ENCODE measurements around the gene ZDHHC4. TPM values are rescaled to one million over a fixed set of nuclear protein-coding genes. Genes with fewer than 3 reads are reported as not detected.

ZDHHC4 gene
- total and polyA plus RNA-seq, 9 of the 15 experiments (the other 6 are each of a cell fraction or from before 2014, with no cell fraction given), result 33.4 to 106 (median 58.3) TPM

DNA sequence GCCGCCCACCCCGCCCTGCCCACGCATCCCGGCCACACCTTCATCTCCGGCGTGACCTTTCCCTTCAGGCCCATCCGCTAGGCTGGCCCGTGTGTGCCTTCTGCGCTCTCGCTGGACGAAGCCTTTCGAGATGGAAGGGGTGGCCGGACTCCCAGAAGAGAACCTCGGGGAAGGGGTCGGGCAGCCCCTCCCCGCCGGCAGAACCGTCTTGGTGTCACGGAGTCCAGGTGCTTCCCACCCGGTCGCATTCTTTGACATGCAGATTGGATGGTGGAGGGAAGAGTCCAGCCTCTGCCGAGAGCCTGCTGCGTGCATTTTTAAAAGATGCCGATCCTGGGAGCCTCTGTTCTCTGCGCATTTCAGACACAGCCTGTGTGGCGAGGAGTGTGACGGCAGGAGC is 30.8 kb downstream of the ZDHHC4 start (continued):
- TF ChIP-seq, protein P1, sequence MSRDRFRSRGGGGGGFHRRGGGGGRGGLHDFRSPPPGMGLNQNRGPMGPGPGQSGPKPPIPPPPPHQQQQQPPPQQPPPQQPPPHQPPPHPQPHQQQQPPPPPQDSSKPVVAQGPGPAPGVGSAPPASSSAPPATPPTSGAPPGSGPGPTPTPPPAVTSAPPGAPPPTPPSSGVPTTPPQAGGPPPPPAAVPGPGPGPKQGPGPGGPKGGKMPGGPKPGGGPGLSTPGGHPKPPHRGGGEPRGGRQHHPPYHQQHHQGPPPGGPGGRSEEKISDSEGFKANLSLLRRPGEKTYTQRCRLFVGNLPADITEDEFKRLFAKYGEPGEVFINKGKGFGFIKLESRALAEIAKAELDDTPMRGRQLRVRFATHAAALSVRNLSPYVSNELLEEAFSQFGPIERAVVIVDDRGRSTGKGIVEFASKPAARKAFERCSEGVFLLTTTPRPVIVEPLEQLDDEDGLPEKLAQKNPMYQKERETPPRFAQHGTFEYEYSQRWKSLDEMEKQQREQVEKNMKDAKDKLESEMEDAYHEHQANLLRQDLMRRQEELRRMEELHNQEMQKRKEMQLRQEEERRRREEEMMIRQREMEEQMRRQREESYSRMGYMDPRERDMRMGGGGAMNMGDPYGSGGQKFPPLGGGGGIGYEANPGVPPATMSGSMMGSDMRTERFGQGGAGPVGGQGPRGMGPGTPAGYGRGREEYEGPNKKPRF (IDR thresholded peaks at IDR 0.05; ENCODE audit: low read depth, low read length), result no peak
- TF ChIP-seq RB1 (IDR thresholded peaks at IDR 0.05; ENCODE audit: low read depth), result no peak

DNA sequence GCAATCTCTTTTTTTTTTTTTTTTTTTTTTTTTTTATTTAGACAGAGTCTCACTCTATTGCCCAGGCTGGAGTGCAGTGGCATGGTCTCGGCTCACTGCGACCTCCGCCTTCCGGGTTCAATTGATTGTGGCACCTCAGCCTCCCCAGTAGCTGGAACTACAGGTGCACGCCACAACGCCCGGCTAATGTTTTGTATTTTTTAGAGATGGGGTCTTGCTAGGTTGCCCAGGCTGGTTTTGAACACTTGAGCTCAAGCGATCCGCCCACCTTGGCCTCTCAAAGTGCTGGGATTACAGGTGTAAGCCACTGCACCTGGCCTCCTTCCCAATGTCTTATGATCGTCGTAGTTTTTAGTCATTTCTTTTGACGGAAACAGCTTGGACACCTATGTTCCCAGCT is 31.5 kb downstream of the ZDHHC4 start:
- peak; percentile 77 for TF ChIP-seq ZNF121 (CRISPR knock-in tag; conservative IDR thresholded peaks at IDR 0.05)
- TF ChIP-seq, protein P2, sequence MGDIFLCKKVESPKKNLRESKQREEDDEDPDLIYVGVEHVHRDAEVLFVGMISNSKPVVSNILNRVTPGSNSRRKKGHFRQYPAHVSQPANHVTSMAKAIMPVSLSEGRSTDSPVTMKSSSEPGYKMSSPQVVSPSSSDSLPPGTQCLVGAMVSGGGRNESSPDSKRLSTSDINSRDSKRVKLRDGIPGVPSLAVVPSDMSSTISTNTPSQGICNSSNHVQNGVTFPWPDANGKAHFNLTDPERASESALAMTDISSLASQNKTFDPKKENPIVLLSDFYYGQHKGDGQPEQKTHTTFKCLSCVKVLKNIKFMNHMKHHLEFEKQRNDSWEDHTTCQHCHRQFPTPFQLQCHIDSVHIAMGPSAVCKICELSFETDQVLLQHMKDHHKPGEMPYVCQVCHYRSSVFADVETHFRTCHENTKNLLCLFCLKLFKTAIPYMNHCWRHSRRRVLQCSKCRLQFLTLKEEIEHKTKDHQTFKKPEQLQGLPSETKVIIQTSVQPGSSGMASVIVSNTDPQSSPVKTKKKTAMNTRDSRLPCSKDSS (IDR thresholded peaks at IDR 0.05; ENCODE audit: low read depth, partially characterized antibody), result no peak
- in situ Hi-C loops (cut with MboI), result no loop called here
- CTCF ChIA-PET (ENCODE audit: low intra/inter-chr PET ratio), result no interaction called here

More for the DNA sequence above, 31.5 kb downstream of the ZDHHC4 start:
- 96% methylated on average over 7 of the region's 12 CpGs for WGBS (ENCODE audit: insufficient coverage, low coverage, missing lambda C conversion rate)
- POLR2A ChIA-PET, result interaction anchor here (0.7 to 1.5 kb wide), 3 partner anchors 14 to 126 kb away, joined by 3 read pairs; no protein-coding TSS in a partner anchor
- no TSS peak for BruUV-seq (replicated peaks)
- no peaks in the 10 kb centered on the region for H3K9me3 ChIP-seq (replicated peaks; ENCODE audit: control insufficient read depth, insufficient read depth, low read depth, low read length)
- peaks cover 27% of the 10 kb centered on the region; the same call in 1 of the 3 replicates for H3K36me3 ChIP-seq (ENCODE audit: control insufficient read depth, insufficient read depth, low read length)
- peaks cover 3 to 9% of the 10 kb centered on the region in 2 experiments; a peak in 3 of 5 replicates for H3K27me3 ChIP-seq (ENCODE audit: control insufficient read depth in 2 of 2, insufficient read depth in 2 of 2, low read length in 2 of 2)
- H3K9ac ChIP-seq (ENCODE audit: insufficient read depth in 1 of 2, low read depth in 2 of 2, low read length in 2 of 2), result no peak overlapping the region
- intact Hi-C loops (cut with micrococcal nuclease), result no loop called here
- H4K20me1 ChIP-seq (replicated peaks; ENCODE audit: control insufficient read depth, insufficient read depth, low read length), result no peaks in the 10 kb centered on the region
- no peak for ATAC-seq
- H3K4me3 ChIP-seq, result no peak overlapping the region
- no peak overlapping the region for H2AFZ ChIP-seq (ENCODE audit: low read depth, low read length)
- H3K79me2 ChIP-seq (ENCODE audit: control insufficient read depth, insufficient read depth, low read length), result no peaks in the 10 kb centered on the region
- FAIRE-seq, result no peak
- no peak for DNase-seq (ENCODE audit: extremely low read depth in 1 of 4, low spot score in 3 of 4)
- no peak overlapping the region for H3K27ac ChIP-seq (ENCODE audit: extremely low read depth, low read depth, low read length)
- H3K4me1 ChIP-seq (replicated peaks in 1 of 2; ENCODE audit: control insufficient read depth in 2 of 2, insufficient read depth in 2 of 2, low read length in 2 of 2), result 0 out of 5 replicates have a peak, but pooled peaks cover 0 to 2% of the 10 kb centered on the region in 2 experiments
- no peaks in the 10 kb centered on the region for H3K9me1 ChIP-seq (ENCODE audit: control insufficient read depth, insufficient read depth, low read length)
- H3K4me2 ChIP-seq (ENCODE audit: insufficient read depth, low read length), result no peak overlapping the region
